ENCODE measurements around the gene C1QTNF12. TPM values are rescaled to one million over a fixed set of nuclear protein-coding genes. Genes with fewer than 3 reads are reported as not detected.

C1QTNF12 gene
- polyA plus RNA-seq, 3 donors: 1.1 TPM; not detected in 2

DNA sequence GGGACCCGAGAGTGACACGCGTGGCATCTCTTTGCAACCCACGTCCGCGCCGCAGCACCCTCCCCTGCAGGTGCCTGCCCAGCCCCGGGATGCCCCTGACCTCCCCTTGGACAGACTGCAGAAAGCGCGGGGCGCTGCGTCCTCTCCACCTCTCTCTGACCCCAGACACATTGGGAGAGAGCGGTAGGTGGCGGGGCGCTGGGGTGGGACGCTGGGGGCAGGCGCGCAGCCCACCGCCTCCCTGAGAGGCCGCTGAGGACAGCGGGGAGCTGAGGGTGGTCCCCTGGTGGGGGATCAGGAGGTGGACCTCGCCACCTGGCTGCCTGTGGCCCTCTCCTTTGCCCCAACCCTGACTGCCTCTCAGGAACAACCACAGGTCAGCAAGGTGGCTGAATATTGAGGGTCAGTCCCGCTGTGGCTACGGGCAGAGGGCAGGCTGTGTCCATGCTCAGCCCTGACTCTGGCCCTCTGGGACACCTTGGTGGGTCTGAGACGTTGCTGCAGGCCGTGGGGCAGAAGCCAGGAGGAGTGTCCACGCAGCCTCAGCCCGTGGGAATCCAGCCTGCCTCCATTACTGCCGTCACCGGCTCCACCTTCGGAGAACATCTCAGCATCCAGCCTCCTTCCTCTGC lies 27.9 kb upstream of the C1QTNF12 start:
- H3K27me3 ChIP-seq (ENCODE audit: control insufficient read depth in 2 of 2, insufficient read depth in 2 of 2, low read length in 2 of 2): no peaks in the 10 kb centered on the region
- peak overlapping the region; percentile 79 for H3K4me2 ChIP-seq (replicated peaks; ENCODE audit: extremely low read depth, low read length, poor library complexity, severe bottlenecking)
- WGBS (ENCODE audit: insufficient coverage): 39% methylated on average over 20 of the region's 31 CpGs
- Mint-ChIP-seq H3K4me1 (peaks cover 39% of the 10 kb centered on the region), H3K27me3 (ENCODE audit: low read depth in 3 of 3) (peaks cover 0 to 3% (median 1%) of the 10 kb centered on the region in 3 donors), H3K9me3 (no peaks in the 10 kb centered on the region), H3K27ac (peak overlapping the region in 3 of 7 donors; percentile 6 to 46 (median 30)), H3K36me3 (peaks cover 16 to 22% of the 10 kb centered on the region in 2 donors), H3K4me3 (peak overlapping the region; percentile 69 to 76)
- no peak for DNase-seq
- H3K9ac ChIP-seq (ENCODE audit: insufficient read depth, low read length, poor library complexity, severe bottlenecking): peak overlapping the region; percentile 96
- peaks cover 42% of the 10 kb centered on the region for H3K79me2 ChIP-seq (ENCODE audit: insufficient read depth, low read length)
- H3K4me3 ChIP-seq (replicated peaks in 1 of 3; ENCODE audit: low read depth in 2 of 3, low read length in 3 of 3): peak overlapping the region; percentile 64 to 90 (median 82)
- peak overlapping the region in 1 of 2 donors; percentile 43 for H3K27ac ChIP-seq (ENCODE audit: low read depth in 1 of 2, low read length in 2 of 2)
- no peaks in the 10 kb centered on the region for H3K9me3 ChIP-seq (replicated peaks in 1 of 2; ENCODE audit: control insufficient read depth in 1 of 2, insufficient read depth in 1 of 2, low read length in 2 of 2)
- H3K4me1 ChIP-seq (ENCODE audit: control insufficient read depth in 1 of 2, insufficient read depth in 2 of 2, low read length in 2 of 2): peaks cover 29 to 30% of the 10 kb centered on the region in 2 donors
- peak overlapping the region; percentile 88 for H2AFZ ChIP-seq (ENCODE audit: insufficient read depth, low read depth, low read length, poor library complexity, severe bottlenecking)
- no peaks in the 10 kb centered on the region for H3K36me3 ChIP-seq (replicated peaks in 1 of 2; ENCODE audit: control insufficient read depth in 1 of 2, insufficient read depth in 2 of 2, low read length in 2 of 2)
- TF ChIP-seq, protein P1, sequence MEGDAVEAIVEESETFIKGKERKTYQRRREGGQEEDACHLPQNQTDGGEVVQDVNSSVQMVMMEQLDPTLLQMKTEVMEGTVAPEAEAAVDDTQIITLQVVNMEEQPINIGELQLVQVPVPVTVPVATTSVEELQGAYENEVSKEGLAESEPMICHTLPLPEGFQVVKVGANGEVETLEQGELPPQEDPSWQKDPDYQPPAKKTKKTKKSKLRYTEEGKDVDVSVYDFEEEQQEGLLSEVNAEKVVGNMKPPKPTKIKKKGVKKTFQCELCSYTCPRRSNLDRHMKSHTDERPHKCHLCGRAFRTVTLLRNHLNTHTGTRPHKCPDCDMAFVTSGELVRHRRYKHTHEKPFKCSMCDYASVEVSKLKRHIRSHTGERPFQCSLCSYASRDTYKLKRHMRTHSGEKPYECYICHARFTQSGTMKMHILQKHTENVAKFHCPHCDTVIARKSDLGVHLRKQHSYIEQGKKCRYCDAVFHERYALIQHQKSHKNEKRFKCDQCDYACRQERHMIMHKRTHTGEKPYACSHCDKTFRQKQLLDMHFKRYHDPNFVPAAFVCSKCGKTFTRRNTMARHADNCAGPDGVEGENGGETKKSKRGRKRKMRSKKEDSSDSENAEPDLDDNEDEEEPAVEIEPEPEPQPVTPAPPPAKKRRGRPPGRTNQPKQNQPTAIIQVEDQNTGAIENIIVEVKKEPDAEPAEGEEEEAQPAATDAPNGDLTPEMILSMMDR (IDR thresholded peaks at IDR 0.05): no peak
- H4K20me1 ChIP-seq (ENCODE audit: insufficient read depth, low read length): peaks cover 35% of the 10 kb centered on the region
- intact Hi-C loops (cut with micrococcal nuclease): no loop called here

DNA sequence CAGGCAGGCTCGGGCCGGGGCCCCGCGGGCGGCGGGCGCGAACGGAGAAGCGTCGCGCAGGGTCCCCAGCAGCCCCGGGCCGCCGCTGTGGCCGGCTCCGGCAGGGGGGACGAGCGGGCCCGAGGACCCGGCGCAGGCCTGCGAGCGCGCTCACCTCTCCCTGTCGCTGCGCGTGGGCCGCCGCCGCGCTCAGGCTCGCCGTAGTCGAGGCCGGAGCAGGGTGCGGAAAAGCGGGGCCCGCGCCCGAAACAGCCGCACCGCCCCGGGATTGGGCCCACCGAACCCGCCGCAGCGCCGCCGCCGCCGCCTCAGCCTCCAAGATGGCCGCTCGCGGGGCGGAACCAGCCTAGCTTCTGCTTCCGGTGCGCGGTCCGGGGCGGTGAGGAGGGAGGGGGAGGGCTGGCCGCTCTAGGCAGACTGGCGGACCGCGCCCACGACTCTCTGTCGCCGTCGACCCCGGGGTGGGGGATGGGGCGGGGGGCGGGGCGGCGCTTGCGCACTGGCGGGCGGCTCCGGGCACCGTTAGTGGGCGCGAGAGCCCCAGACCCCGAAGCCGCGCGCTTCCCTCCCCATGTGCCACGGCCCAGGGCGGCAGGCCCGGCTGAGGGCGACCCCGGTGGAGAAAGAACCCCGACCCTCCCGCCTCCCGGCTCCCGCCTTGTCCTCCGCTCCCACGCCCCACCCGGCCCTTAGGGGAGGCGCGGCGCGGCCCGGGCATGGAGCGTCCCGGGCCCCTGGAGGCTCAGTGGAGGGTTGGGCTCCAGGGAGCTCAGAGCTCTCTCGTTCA lies 27.2 kb upstream of the C1QTNF12 start, which contains the start of gene UBE2J2:
UBE2J2 (minus strand) TSS at position 343 of the 787 bp plus-strand sequence. CDS start 5,862 bp downstream, outside the sequence.
- Mint-ChIP-seq H3K27ac (peak within 1 kb of the TSS; percentile 84 to 95 (median 93)), H3K4me1 (peaks cover 39% of the 10 kb centered on the region), H3K4me3 (peak within 1 kb of the TSS; percentile 92 to 94), H3K36me3 (peaks cover 16 to 24% of the 10 kb centered on the region in 2 donors), H3K9me3 (no peaks in the 10 kb centered on the region), H3K27me3 (ENCODE audit: low read depth in 3 of 3) (peaks cover 0 to 1% (median 1%) of the 10 kb centered on the region in 3 donors)
- Histone ChIP-seq H3K4me1 (ENCODE audit: control insufficient read depth in 1 of 2, insufficient read depth in 2 of 2, low read length in 2 of 2) (peaks cover 29 to 30% of the 10 kb centered on the region in 2 donors), H3K4me3 (replicated peaks in 1 of 3; ENCODE audit: low read depth in 2 of 3, low read length in 3 of 3) (peak within 1 kb of the TSS; percentile 81 to 90 (median 82)), H3K79me2 (ENCODE audit: insufficient read depth, low read length) (peaks cover 48% of the 10 kb centered on the region), H3K27me3 (ENCODE audit: control insufficient read depth in 2 of 2, insufficient read depth in 2 of 2, low read length in 2 of 2) (no peaks in the 10 kb centered on the region), H3K4me2 (replicated peaks; ENCODE audit: extremely low read depth, low read length, poor library complexity, severe bottlenecking) (peak within 1 kb of the TSS; percentile 79), H3K9ac (ENCODE audit: insufficient read depth, low read length, poor library complexity, severe bottlenecking) (peak within 1 kb of the TSS; percentile 96), H4K20me1 (ENCODE audit: insufficient read depth, low read length) (peaks cover 42% of the 10 kb centered on the region), H3K9me3 (replicated peaks in 1 of 2; ENCODE audit: control insufficient read depth in 1 of 2, insufficient read depth in 1 of 2, low read length in 2 of 2) (no peaks in the 10 kb centered on the region), H3K36me3 (replicated peaks in 1 of 2; ENCODE audit: control insufficient read depth in 1 of 2, insufficient read depth in 2 of 2, low read length in 2 of 2) (peaks cover 0 to 3% of the 10 kb centered on the region in 2 donors), H2AFZ (ENCODE audit: insufficient read depth, low read depth, low read length, poor library complexity, severe bottlenecking) (peak within 1 kb of the TSS; percentile 88), H3K27ac (ENCODE audit: low read depth in 1 of 2, low read length in 2 of 2) (peak within 1 kb of the TSS; percentile 47 to 88)
- intact Hi-C loops (cut with micrococcal nuclease): no loop called here
- under 1% methylated on average over 75 of the region's 105 CpGs for WGBS (ENCODE audit: insufficient coverage)
- peak; percentile 84 to 89 (median 86) for DNase-seq
- TF ChIP-seq, protein P1 (IDR thresholded peaks at IDR 0.05): no peak
